ENCODE measurements around the gene TNNI3K. TPM values are rescaled to one million over a fixed set of nuclear protein-coding genes. Genes with fewer than 3 reads are reported as not detected.

Gene TNNI3K
- total and polyA plus RNA-seq, 9 of the 15 experiments (the other 6 are each of a cell fraction or from before 2014, with no cell fraction given), result 0.21 to 0.53 (median 0.32) TPM; not detected in 5

- FAIRE-seq, result no peak
- CTCF ChIA-PET (ENCODE audit: low intra/inter-chr PET ratio), result no interaction called here
Measured at GRCh38 chr1:74586253-74586897, 351.2 kb downstream of the TNNI3K start.

More at GRCh38 chr1:74586253-74586897, 351.2 kb downstream of the TNNI3K start:
- H4K20me1 ChIP-seq (replicated peaks; ENCODE audit: control insufficient read depth, insufficient read depth, low read length), result no peaks in the 10 kb centered on the region
- no peak overlapping the region for H2AFZ ChIP-seq (ENCODE audit: low read depth, low read length)
- no peaks in the 10 kb centered on the region for H3K9me1 ChIP-seq (ENCODE audit: control insufficient read depth, insufficient read depth, low read length)
- no peaks in the 10 kb centered on the region for H3K27me3 ChIP-seq (ENCODE audit: control insufficient read depth in 2 of 2, insufficient read depth in 2 of 2, low read length in 2 of 2)
- WGBS (ENCODE audit: insufficient coverage, low coverage, missing lambda C conversion rate), result 3% methylated on average over 4 of the region's 4 CpGs
- no peak for ATAC-seq
- no peaks in the 10 kb centered on the region for H3K9me3 ChIP-seq (replicated peaks; ENCODE audit: control insufficient read depth, insufficient read depth, low read depth, low read length)
- H3K4me1 ChIP-seq (replicated peaks in 1 of 2; ENCODE audit: control insufficient read depth in 2 of 2, insufficient read depth in 2 of 2, low read length in 2 of 2), result no peaks in the 10 kb centered on the region
- DNase-seq (ENCODE audit: extremely low read depth in 1 of 4, low spot score in 3 of 4), result no peak
- intact Hi-C loops (cut with micrococcal nuclease) (no loop called here), in situ Hi-C loops (cut with MboI) (no loop called here)
- no peak overlapping the region for H3K9ac ChIP-seq (ENCODE audit: insufficient read depth in 1 of 2, low read depth in 2 of 2, low read length in 2 of 2)
- no TSS peak for BruUV-seq (replicated peaks)
- POLR2A ChIA-PET, result no interaction called here
- no peaks in the 10 kb centered on the region for H3K79me2 ChIP-seq (ENCODE audit: control insufficient read depth, insufficient read depth, low read length)
- no peak overlapping the region for H3K4me3 ChIP-seq
- no peak overlapping the region for H3K4me2 ChIP-seq (ENCODE audit: insufficient read depth, low read length)
- no peak for TF ChIP-seq FUS (optimal IDR thresholded peaks at IDR 0.05; ENCODE audit: low read depth, low read length)
- TF ChIP-seq MAX (CRISPR knock-in tag; IDR thresholded peaks at IDR 0.05), result no peak
- no peak for TF ChIP-seq RBM22 (IDR thresholded peaks at IDR 0.05; ENCODE audit: low read depth, low read length, poor library complexity, severe bottlenecking)
- TF ChIP-seq ZNF280A (IDR thresholded peaks at IDR 0.05; ENCODE audit: low read depth, partially characterized antibody), result no peak
- no peak for TF ChIP-seq TGIF2 (CRISPR knock-in tag; IDR thresholded peaks at IDR 0.05)
- no peak for TF ChIP-seq ZNF3 (CRISPR knock-in tag; IDR thresholded peaks at IDR 0.05)
- TF ChIP-seq JUN (IDR thresholded peaks at IDR 0.05; ENCODE audit: borderline replicate concordance, low read depth, low read length), result no peak
- TF ChIP-seq JUN (CRISPR knock-in tag; IDR thresholded peaks at IDR 0.05; ENCODE audit: borderline replicate concordance), result no peak
- TF ChIP-seq ZC3H4 (CRISPR knock-in tag; IDR thresholded peaks at IDR 0.05; ENCODE audit: borderline replicate concordance), result no peak
- TF ChIP-seq PHTF2 (CRISPR knock-in tag; IDR thresholded peaks at IDR 0.05), result no peak
- no peak for TF ChIP-seq ZNF780A (CRISPR knock-in tag; IDR thresholded peaks at IDR 0.05)
- no peak for TF ChIP-seq DDX20 (tag; IDR thresholded peaks at IDR 0.05; ENCODE audit: low read depth)
- no peak for TF ChIP-seq XRCC5 (IDR thresholded peaks at IDR 0.05; ENCODE audit: low read depth, low read length)
- H3K27ac ChIP-seq (ENCODE audit: extremely low read depth, low read depth, low read length), result no peak overlapping the region
- H3K36me3 ChIP-seq (ENCODE audit: control insufficient read depth, insufficient read depth, low read length), result no peaks in the 10 kb centered on the region

Data from K562 (cell line).